Muscle layer of duodenum (tissue), 2 donors: ENCODE measurements around the gene HSPB2.

ENCODE experiments used
- H3K27ac ChIP-seq: one replicate; pipeline ENCODE4 v1.7.0; 2013; ENCODE audit warnings: mild to moderate bottlenecking, low read length
- H3K27me3 ChIP-seq: one replicate; pipeline ENCODE4 v1.7.0; 2013; ENCODE audit warnings: low read depth, mild to moderate bottlenecking, control low read depth, low read length
- H3K36me3 ChIP-seq, 2 donors: one replicate each; pipeline ENCODE4 v1.7.0; 2013; ENCODE audit warnings: low read length in 2 of 2, control low read depth in 1 of 2, mild to moderate bottlenecking in 1 of 2; ENCODE audit not compliant: insufficient read depth in 2 of 2, control insufficient read depth in 1 of 2
- H3K4me1 ChIP-seq, 2 donors: one replicate each; pipeline ENCODE4 v1.7.0; 2013; ENCODE audit warnings: low read length in 2 of 2, mild to moderate bottlenecking in 2 of 2, control low read depth in 1 of 2, moderate library complexity in 1 of 2; ENCODE audit not compliant: insufficient read depth in 2 of 2, control insufficient read depth in 1 of 2
- H3K4me3 ChIP-seq, 2 donors: one replicate each; pipeline ENCODE4 v1.7.0; 2013; ENCODE audit warnings: low read length in 2 of 2, low read depth in 1 of 2, mild to moderate bottlenecking in 1 of 2
- H3K9me3 ChIP-seq, 2 donors: one replicate each; pipeline ENCODE4 v1.7.0; 2013; ENCODE audit warnings: low read length in 2 of 2, control low read depth in 1 of 2, mild to moderate bottlenecking in 1 of 2; ENCODE audit not compliant: control insufficient read depth in 1 of 2
- donor health status: healthy.

HSPB2 gene

DNA sequence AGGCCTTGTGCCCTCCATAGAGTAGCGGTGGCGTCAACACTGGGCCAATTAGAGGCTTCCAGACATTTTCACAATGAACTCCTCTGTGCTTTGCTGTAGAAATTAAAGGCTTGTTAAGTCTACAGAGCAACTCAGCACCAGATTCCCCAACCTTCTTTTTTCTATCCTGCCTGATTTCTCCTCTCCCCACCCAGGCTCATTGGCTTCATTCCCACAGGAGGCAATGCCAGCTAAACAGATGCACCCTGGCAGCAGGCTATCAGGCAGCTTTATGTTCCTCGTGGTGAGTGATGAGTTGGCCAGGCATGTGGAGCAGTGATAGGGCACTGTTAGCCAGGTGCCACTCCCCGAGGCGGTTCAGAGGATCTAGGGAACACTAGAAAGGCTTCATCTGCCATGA lies 29.4 kb downstream of the HSPB2 start:
- Histone ChIP-seq H3K4me3 (no peak overlapping the region), H3K27me3 (no peaks in the 10 kb centered on the region), H3K36me3 (peaks cover 0 to 20% of the 10 kb centered on the region in 2 donors), H3K27ac (no peak overlapping the region), H3K9me3 (no peaks in the 10 kb centered on the region), H3K4me1 (peaks cover 7 to 11% of the 10 kb centered on the region in 2 donors)

DNA sequence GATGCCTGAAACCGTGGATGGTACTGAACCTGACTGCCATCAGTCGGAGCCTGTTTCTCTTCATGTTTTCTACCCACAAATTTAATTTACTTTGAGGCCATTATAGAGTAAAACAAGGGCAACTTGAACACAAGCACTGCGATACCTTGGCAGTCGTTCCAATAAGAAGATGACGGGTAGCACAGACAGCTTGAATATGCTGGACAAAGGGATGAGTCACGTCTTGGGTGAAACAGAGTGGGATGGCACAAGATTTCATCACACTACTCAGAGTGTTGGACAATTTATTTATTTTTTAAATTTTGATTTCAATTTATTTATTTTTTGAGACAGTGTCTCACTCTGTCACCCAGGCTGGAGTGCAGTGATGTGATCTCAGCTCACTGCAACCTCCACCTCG lies 30.3 kb downstream of the HSPB2 start:
- Histone ChIP-seq H3K27me3 (no peaks in the 10 kb centered on the region), H3K36me3 (peaks cover 0 to 20% of the 10 kb centered on the region in 2 donors), H3K4me1 (peaks cover 7 to 10% of the 10 kb centered on the region in 2 donors), H3K27ac (no peak overlapping the region), H3K9me3 (no peaks in the 10 kb centered on the region), H3K4me3 (no peak overlapping the region)

DNA sequence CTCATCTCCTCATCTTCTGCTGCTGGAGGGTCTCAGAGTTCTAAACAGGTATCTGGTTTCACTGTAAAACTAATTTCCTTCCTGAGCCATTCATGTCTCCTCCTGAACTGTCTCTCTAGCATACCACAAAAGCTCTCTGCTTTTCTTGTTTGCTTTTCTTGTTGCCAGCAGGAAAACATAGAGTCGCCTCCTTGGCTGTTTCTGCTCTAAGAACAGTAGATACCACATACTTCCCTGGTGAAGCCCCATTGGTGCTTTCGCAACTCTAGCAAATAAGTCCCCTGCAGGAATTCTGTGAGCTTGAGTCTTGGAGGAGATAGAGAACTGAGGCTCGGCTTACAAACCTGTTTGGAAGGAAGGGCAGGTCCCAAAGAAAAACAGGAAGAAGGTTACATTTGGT lies 31.6 kb downstream of the HSPB2 start:
- Histone ChIP-seq H3K27ac (peak overlapping the region; percentile 48), H3K4me1 (no peaks in the 10 kb centered on the region), H3K27me3 (no peaks in the 10 kb centered on the region), H3K9me3 (no peaks in the 10 kb centered on the region), H3K36me3 (peaks cover 0 to 17% of the 10 kb centered on the region in 2 donors), H3K4me3 (no peak overlapping the region)

DNA sequence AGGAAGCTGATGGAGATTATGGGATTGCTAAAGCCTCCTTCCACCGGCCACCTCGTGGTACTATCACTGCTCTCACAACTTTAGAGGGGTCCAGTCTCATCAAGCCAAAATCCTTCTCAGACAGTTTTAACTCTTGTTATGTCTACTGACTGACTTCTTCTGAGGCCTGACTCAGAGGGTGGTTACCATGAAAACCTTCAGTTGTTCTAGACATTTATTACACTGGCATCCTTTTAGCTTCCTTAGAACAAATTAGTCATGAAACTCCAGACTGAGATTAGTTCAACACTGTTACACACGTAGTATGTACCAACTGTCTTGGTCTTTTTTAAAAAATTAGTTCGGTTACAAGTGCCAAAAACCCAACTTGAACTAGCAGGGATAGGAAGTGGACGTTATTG lies 32.1 kb downstream of the HSPB2 start:
- H3K9me3 ChIP-seq: no peaks in the 10 kb centered on the region
- H3K36me3 ChIP-seq: peaks cover 0 to 17% of the 10 kb centered on the region in 2 donors
- H3K27me3 ChIP-seq: no peaks in the 10 kb centered on the region
- H3K27ac ChIP-seq: peak overlapping the region; percentile 62
- no peaks in the 10 kb centered on the region for H3K4me1 ChIP-seq
- no peak overlapping the region for H3K4me3 ChIP-seq

DNA sequence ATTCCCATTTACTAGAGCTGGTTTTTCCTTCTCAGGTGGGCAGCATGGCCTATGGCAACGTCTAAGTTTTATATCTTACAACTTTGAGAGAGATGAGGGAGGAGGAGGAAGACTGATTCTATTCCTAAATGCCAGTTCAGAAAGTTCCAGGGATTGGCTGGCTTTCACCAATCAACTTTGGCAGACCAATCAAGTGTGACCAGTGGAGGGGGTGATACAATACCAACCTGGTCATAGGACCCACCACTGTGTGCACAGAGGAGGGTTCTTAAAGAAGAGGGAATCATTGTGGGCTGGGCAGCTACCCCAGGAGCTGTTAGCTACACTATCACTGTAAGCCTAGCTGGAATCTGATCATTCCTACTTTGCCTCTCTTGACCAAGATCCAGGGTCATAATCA lies 32.7 kb downstream of the HSPB2 start:
- H3K27ac ChIP-seq: peak overlapping the region; percentile 62

DNA sequence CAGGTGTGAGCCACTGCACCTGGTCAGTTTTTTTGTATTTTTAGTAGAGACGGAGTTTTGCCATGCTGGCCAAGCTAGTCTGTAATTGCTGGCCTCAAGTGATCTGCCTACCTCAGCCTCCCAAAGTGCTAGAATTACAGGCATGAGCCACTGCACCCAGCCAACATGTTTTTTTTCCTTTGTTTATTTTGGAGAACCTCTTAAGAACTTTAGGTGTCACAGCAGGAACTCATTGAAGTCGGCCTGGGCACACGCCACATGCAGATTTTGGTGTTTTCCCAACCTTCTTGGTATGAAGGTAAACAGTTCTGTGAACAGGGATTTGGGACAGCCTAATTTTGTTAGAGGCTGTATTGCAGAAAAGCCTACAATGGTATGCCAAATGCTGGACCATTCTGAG lies 34.0 kb downstream of the HSPB2 start:
- Histone ChIP-seq H3K4me1 (no peaks in the 10 kb centered on the region), H3K27ac (no peak overlapping the region), H3K9me3 (no peaks in the 10 kb centered on the region), H3K4me3 (no peak overlapping the region), H3K36me3 (peaks cover 0 to 17% of the 10 kb centered on the region in 2 donors), H3K27me3 (no peaks in the 10 kb centered on the region)

More for the DNA sequence above, 32.7 kb downstream of the HSPB2 start:
- H3K27me3 ChIP-seq: no peaks in the 10 kb centered on the region
- H3K4me1 ChIP-seq: no peaks in the 10 kb centered on the region
- H3K9me3 ChIP-seq: no peaks in the 10 kb centered on the region
- no peak overlapping the region for H3K4me3 ChIP-seq
- H3K36me3 ChIP-seq: peaks cover 0 to 17% of the 10 kb centered on the region in 2 donors

DNA sequence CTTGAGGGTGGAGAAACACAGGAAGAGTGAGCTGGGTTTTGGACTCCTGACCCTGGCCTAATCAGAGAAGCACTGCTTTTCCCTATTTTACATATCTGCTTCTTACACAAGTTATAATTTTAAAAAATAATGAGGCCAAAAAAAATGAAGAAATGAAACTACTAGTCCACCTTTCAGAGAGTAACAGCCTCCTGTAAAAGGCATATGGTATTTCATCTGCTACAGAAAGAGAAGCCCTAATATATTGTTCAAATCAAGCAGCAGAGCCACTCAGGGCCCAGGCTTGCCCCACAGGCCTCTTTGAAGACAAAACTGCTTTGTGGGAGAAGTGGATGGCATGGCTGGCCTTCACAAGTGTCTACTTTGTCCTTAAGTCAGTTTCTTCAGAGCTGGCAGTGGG lies 34.6 kb downstream of the HSPB2 start:
- H3K4me3 ChIP-seq: no peak overlapping the region
- H3K36me3 ChIP-seq: peaks cover 0 to 17% of the 10 kb centered on the region in 2 donors
- H3K27ac ChIP-seq: no peak overlapping the region
- no peaks in the 10 kb centered on the region for H3K4me1 ChIP-seq
- no peaks in the 10 kb centered on the region for H3K9me3 ChIP-seq
- no peaks in the 10 kb centered on the region for H3K27me3 ChIP-seq

DNA sequence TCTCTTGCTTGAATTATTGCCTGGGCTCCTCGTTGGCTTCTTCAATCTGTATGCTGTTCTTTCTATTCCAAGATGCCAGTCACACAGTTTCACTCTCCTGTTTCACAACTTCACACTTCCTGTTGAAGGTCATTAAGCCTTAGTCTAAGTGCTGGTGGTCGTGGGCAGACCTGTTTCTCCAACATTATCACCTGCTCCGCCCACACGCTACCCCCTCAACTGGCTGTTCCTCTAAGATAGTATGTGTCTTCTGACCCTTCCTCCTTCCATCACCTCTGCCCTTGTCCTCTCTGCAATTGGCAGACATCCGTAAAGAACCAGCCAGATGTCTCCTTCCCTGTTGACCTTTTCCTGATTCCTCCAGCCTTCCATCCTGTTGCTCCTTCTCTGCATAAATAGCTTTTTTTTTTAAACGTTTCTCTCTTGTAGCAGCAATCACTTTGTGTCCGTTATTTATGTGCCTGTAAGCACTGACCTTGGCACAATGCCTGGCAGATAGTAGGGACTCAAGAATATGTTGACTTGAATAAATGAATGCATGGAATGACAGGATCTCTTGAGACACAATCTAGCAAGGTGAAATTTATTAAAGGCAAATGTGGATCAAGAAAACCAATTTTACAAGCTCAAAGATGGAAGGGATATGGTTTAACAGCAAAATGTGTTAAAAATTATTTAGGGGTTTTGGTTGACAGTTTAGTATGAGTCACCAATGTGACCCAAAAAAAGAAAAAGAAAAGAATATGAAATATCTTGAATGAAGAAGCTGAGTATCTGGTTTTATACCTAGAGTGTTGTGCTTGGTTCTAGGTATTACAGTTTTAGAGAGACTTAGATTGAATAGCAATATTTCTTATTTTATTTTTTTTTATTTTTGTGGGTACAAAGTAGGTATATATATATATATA lies 37.2 kb downstream of the HSPB2 start:
- Histone ChIP-seq H3K4me3 (no peak overlapping the region), H3K27ac (no peak overlapping the region), H3K36me3 (peaks cover 0 to 6% of the 10 kb centered on the region in 2 donors), H3K4me1 (no peaks in the 10 kb centered on the region), H3K27me3 (no peaks in the 10 kb centered on the region), H3K9me3 (no peaks in the 10 kb centered on the region)

DNA sequence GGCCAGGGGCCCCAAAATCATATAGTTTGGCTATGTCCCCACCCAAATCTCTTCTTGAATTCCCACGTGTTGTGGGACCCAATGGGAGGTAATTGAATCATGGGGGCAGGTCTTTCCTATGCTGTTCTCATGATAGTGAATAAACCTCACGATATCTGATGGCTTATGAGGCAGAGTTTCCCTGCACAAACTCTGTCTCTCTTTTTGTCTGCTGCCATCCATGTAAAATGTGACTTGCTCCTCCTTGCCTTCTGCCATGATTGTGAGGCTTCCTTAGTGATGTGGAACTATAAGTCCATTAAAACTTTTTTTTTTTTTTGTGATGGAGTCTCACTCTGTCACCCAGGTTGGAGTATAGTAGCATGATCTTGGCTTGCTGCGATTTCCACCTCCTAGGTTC lies 39.0 kb downstream of the HSPB2 start:
- H3K9me3 ChIP-seq: no peaks in the 10 kb centered on the region

DNA sequence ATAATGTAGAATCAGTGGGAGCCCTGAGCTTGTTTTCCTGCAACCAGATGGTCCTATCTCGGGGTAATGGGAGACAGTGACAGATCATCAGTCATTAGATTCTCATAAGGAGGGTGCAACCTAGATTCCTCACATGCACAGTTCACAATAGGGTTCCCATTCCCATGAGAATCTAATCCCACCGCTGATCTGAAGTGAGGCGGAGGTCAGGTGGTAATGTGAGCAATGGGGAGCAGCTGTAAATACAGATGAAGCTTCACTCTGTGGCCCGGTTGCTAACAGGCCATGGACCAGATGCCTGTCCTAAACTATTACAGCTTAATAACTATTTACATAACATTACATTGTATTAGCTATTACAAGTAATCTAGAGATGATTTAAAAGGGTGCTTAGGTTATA lies 41.6 kb downstream of the HSPB2 start:
- Histone ChIP-seq H3K27me3 (no peaks in the 10 kb centered on the region), H3K27ac (no peak overlapping the region), H3K4me3 (no peak overlapping the region), H3K4me1 (no peaks in the 10 kb centered on the region), H3K9me3 (no peaks in the 10 kb centered on the region), H3K36me3 (peaks cover 0 to 5% of the 10 kb centered on the region in 2 donors)

More for the DNA sequence above, 39.0 kb downstream of the HSPB2 start:
- Histone ChIP-seq H3K4me1 (no peaks in the 10 kb centered on the region), H3K36me3 (no peaks in the 10 kb centered on the region), H3K4me3 (no peak overlapping the region), H3K27me3 (no peaks in the 10 kb centered on the region), H3K27ac (no peak overlapping the region)

DNA sequence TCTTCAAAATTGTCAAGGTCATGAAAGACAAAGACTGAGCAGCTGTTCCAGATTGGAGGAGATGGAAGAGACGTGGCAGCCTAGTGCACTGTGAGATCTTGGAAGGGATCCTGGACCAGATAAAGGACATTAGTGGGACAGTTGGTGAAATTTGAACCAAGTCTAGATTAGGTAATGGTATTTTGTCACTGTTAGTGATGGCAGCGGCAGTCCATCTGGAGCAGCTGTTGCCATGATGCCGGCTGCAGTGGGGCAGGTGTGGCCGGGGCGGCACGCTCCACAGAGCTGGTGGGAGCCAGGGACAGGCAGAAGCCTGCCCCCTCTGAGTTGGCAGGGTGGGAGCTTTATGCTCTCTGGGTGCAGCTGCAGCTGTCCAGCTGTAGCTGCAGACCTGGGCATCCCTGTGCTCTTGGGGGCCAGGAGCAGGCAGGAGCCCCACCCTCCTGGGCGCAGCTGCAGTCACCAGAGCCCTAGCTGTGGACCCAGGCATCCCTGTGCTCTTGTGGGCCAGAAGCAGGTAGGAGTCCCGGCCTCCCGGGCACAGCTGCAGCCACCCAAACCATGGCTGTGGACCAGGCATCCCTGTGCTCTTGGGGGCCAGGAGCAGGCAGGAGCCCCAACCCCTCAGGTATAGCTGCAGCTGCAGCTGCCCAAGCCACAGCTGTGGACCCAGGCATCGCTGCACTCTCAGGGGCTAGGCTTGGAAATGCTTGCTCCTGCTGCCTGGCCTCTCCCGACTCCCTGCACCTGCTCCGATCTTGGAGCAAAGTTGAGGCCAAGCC lies 45.3 kb downstream of the HSPB2 start:
- Histone ChIP-seq H3K36me3 (peaks cover 0 to 5% of the 10 kb centered on the region in 2 donors), H3K4me3 (no peak overlapping the region), H3K4me1 (no peaks in the 10 kb centered on the region), H3K27ac (no peak overlapping the region), H3K9me3 (no peaks in the 10 kb centered on the region), H3K27me3 (no peaks in the 10 kb centered on the region)
